HG03196 (cell line): ENCODE results near the gene FOSB.

ENCODE experiments used
- ATAC-seq: cut with Tn5 transposase; IDR thresholded peaks from one replicate; pipeline ENCODE4 v1.9.1; 2021; ENCODE audit not compliant: unreplicated experiment

The FOSB gene

GRCh38 chr19:45467115-45467455 lies 711 bp upstream of the FOSB start:
- no peak for ATAC-seq

GRCh38 chr19:45468159-45468651 lies 409 bp downstream of the FOSB start:
- no peak for ATAC-seq

GRCh38 chr19:45468803-45469131 lies 971 bp downstream of the FOSB start:
- ATAC-seq: peak; percentile 28

DNA sequence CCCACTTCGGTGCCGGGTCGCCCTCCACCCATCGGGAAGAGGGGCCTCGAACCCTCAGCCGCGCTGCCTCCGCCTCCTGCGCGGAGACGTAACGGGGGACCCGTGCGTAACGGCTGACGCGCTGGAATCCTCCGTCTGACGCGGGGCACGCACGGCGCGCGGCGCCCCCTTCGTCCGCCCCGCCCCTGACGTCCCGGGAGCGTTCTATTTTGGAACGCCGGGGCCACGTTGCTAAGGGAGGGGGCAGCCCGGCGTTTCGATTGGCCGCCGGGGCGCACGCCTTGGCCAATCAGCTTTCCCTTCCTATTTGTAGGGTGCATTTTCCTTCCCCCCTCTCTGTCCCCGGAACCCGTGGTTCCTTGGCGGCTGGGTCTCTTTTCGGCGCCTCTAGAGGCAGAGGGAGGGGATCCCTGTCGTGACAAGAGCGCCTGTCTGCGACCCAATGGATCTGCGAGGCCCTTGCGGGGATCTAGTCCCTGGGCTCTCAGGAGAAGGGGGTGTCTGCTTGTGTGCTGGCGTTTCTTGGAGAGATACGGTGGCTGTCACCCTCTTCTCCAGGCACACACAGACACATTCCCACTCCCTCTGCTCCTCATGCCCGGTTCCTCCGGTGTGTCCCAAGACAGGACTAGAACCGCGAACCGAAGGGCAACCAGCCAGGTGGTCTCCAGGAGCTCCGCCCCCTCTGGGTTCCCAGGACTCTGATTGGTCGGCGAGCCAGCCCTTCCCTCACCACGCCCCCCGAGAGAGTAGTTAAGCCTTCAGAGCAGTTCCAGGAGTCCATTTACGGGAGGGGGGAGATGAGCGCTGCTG lies 1.5 kb downstream of the FOSB start:
- ATAC-seq: peak; percentile 56

DNA sequence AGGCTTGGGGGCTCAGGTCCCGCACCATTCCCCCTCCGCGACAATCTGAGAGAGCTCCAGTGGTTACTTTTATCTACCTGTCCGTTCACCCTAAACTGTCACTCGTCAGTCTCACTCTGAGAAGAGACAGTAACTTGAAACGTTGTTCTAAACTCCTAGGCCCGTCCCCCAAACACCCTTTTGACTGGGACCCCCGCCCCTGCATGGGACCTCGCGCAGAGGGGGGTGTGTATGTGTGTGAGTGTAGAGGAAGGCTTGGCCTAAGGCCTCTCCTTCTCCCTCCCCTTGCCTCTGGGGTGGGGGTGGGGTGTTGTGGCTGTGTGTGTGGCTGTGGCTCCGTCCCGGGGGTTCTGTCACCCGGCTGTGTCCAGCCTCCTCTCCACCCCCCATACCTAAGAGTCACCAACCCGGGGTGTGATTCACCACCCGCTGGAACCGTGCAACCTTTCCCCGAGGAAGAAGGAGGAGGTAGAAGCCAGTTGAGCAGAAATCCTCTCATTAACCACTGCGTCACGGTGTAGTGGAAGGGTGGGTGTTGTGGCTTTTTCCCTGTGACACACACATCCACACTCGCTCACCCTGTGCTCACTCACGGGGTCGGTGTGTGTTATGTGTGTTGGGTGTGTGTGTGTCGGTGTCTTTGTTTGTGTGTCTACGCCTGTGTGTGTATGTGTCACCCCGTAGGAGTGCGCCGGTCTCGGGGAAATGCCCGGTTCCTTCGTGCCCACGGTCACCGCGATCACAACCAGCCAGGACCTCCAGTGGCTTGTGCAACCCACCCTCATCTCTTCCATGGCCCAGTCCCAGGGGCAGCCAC lies 2.4 kb downstream of the FOSB start:
- no peak for ATAC-seq

GRCh38 chr19:45470762-45471081 lies 2.9 kb downstream of the FOSB start:
- ATAC-seq: no peak

- no peak for ATAC-seq
Observed at GRCh38 chr19:45471111-45471930, 3.5 kb downstream of the FOSB start.

DNA sequence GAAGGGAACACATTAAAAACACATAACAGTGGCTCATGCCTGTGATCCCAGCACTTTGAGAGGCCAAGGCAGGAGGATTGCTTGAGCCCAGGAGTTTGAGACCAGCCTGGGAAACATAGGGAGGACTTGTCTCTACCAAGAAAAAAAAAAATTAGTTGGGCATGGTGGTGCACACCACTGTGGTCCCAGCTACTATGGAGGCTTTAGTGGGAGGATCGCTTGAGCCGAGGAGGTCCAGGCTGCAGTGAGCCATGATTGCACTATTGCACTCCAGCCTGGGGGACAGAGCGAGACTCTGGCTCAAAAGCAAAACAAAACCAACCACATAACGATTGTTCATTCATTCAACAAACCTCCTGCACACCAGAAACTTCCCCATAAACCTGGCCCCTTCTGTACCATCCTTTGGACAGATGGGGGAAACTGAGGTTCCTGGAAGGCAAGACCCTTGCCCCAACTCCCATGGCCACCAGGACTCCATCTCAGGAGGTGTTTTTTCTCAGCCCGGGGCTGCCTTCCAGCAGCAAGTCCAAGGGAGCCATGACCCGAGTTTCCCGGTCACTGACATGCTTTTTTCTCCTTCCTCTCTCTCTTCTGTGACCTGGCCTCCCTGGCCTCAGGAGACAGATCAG lies 4.3 kb downstream of the FOSB start:
- ATAC-seq: no peak

DNA sequence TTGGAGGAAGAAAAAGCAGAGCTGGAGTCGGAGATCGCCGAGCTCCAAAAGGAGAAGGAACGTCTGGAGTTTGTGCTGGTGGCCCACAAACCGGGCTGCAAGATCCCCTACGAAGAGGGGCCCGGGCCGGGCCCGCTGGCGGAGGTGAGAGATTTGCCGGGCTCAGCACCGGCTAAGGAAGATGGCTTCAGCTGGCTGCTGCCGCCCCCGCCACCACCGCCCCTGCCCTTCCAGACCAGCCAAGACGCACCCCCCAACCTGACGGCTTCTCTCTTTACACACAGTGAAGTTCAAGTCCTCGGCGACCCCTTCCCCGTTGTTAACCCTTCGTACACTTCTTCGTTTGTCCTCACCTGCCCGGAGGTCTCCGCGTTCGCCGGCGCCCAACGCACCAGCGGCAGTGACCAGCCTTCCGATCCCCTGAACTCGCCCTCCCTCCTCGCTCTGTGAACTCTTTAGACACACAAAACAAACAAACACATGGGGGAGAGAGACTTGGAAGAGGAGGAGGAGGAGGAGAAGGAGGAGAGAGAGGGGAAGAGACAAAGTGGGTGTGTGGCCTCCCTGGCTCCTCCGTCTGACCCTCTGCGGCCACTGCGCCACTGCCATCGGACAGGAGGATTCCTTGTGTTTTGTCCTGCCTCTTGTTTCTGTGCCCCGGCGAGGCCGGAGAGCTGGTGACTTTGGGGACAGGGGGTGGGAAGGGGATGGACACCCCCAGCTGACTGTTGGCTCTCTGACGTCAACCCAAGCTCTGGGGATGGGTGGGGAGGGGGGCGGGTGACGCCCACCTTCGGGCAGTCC lies 5.0 kb downstream of the FOSB start:
- no peak for ATAC-seq

DNA sequence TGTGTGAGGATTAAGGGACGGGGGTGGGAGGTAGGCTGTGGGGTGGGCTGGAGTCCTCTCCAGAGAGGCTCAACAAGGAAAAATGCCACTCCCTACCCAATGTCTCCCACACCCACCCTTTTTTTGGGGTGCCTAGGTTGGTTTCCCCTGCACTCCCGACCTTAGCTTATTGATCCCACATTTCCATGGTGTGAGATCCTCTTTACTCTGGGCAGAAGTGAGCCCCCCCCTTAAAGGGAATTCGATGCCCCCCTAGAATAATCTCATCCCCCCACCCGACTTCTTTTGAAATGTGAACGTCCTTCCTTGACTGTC lies 5.5 kb downstream of the FOSB start:
- no peak for ATAC-seq

DNA sequence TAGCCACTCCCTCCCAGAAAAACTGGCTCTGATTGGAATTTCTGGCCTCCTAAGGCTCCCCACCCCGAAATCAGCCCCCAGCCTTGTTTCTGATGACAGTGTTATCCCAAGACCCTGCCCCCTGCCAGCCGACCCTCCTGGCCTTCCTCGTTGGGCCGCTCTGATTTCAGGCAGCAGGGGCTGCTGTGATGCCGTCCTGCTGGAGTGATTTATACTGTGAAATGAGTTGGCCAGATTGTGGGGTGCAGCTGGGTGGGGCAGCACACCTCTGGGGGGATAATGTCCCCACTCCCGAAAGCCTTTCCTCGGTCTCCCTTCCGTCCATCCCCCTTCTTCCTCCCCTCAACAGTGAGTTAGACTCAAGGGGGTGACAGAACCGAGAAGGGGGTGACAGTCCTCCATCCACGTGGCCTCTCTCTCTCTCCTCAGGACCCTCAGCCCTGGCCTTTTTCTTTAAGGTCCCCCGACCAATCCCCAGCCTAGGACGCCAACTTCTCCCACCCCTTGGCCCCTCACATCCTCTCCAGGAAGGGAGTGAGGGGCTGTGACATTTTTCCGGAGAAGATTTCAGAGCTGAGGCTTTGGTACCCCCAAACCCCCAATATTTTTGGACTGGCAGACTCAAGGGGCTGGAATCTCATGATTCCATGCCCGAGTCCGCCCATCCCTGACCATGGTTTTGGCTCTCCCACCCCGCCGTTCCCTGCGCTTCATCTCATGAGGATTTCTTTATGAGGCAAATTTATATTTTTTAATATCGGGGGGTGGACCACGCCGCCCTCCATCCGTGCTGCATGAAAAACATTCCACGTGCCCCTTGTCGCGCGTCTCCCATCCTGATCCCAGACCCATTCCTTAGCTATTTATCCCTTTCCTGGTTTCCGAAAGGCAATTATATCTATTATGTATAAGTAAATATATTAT lies 6.1 kb downstream of the FOSB start:
- ATAC-seq: no peak

DNA sequence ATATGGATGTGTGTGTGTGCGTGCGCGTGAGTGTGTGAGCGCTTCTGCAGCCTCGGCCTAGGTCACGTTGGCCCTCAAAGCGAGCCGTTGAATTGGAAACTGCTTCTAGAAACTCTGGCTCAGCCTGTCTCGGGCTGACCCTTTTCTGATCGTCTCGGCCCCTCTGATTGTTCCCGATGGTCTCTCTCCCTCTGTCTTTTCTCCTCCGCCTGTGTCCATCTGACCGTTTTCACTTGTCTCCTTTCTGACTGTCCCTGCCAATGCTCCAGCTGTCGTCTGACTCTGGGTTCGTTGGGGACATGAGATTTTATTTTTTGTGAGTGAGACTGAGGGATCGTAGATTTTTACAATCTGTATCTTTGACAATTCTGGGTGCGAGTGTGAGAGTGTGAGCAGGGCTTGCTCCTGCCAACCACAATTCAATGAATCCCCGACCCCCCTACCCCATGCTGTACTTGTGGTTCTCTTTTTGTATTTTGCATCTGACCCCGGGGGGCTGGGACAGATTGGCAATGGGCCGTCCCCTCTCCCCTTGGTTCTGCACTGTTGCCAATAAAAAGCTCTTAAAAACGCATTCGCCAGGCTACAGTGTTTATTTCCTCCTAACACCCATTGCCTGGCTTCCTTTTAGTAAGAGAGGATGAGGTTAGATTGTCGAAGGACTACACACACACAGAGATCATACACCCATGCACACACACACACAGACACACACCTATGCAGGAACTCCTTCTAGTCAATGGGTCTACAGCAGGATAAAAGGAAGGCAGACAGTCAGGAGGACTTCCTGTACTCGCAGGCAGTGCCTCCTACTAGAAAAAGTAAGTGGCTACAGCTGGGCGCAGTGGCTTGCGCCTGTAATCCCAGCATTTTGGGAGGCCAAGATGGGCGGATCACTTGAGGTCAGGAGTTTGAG lies 7.1 kb downstream of the FOSB start:
- no peak for ATAC-seq

DNA sequence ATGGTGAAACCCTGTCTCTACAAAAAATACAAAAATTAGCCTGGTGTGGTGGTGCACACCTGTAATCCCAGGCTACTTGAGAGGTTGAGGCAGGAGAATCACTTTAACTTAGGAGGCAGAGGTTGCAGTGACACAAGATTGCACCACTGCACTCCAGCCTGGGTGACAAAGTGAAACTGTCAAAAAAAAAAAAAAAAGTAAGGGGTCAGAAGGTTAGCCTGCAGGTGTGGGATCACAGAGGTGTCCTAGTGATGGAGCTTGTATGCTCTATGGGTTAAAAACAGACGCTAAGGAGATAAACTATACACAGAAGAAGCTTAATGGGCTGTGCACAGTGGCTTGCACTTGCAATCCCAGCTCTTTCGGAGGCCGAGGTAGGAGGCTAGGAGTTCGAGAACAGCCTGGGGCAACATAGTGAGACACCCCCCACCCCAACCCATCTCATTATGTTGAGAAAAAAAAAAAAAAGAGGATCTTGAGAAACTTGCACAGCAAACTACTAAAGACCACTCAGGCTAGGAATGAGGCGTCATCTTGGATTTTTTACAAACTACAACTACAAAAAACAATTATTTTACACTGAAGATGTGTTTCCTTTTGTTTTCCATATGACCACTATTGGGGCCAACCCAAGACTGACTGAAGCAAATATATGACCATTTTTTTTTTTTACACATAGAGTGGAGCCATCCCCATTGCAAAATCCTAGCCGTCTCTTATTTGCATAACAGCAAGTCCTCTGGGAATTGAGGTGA lies 7.9 kb downstream of the FOSB start:
- ATAC-seq: no peak

GRCh38 chr19:45476304-45476703 lies 8.5 kb downstream of the FOSB start:
- ATAC-seq: no peak

GRCh38 chr19:45477186-45477585 lies 9.4 kb downstream of the FOSB start:
- ATAC-seq: no peak

DNA sequence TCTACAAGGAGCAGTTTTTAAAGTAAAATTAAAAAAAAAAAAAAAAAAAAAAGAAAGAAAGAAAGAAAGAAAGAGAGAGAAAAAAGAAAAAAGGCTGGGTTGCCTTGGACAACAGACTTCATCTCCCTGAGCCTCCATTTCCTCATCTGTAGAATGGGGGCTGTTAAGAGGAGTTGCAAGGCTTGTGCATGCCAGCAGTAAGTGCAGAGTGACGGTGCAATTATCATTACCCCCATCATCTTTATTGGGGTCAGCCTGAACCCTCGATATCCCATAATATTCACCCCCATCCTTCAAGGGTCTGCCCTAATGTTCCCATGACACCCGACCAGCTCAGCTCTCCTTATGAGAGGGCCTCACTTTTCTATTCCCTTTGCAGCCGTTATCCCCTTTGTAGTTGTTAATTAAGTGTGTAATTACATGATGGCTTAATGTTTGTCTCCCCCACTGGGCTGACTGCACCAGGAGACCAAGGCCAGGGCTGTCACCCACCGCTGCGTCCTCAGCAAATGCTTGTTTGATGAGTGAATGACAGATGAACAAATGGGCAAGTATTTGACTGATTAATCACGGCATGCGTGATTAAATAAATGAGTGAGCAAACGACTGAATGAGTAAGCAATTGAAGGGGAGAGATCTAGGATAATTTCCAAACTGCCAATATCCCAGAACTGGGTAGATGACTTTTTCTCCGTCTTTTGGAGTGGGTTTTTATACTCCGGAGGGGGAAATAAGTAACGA lies 10.1 kb downstream of the FOSB start:
- ATAC-seq: peak; percentile 5
